GM04503 (cell line): ENCODE results near the gene DDO.
"Not testable (repeated sequence)": the region's sequence is repeated elsewhere in the genome, so short reads cannot be mapped to it uniquely, and the experiment has no call there.

Source experiments
- DNase-seq: peaks from one replicate; pipeline ENCODE4 v3.0.0-alpha.2; 2012; ENCODE audit warnings: low read depth

The DDO gene, protein sequence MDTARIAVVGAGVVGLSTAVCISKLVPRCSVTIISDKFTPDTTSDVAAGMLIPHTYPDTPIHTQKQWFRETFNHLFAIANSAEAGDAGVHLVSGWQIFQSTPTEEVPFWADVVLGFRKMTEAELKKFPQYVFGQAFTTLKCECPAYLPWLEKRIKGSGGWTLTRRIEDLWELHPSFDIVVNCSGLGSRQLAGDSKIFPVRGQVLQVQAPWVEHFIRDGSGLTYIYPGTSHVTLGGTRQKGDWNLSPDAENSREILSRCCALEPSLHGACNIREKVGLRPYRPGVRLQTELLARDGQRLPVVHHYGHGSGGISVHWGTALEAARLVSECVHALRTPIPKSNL

DNA sequence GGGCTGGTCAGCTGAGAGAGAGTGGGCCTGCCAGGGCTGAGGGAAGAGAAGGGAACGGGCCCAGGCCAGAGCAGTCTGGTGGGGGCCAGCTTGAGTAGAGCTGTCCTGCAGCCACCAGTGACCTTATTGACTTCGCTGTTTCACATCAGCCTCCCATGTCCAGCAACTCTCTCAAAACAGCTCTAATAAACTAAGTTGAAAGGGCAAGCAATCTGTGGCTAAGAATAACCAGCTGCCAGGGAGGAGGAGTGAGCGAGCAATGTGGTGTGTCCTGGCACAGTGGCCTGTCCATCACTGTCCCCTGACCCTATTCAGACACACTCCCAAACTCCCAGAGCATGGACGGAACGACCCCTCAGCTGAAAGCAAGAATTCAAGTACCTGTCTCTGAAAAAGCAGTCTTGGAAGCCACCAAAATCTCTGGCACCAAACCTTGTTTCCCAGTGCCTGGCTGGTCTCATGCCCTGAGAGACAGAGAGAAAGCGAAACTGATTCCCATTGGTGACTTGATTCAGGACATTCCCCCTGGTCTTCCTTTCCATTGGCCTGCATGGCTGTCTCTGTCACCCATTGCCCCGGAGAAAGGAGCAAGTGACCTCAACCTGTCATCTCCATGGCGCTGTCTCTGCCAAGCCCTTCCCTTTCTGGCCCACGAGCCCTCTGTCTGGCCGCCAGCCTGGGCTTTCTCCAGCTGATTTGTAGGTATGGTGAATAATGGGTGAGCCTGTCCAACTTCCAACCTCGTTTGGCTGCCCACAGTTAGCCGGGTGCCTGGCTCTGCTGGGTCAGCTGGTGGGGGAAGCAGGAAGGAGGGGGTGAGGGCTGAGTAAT lies at the start of gene DDO:
Gene DDO, minus strand, starts transcription at position 490 of the 831 bp plus-strand sequence. CDS start 2,113 bp downstream, outside the sequence.
- peak; percentile 19 for DNase-seq

GRCh38 chr6:110462884-110463481 lies 47.6 kb upstream of the DDO start:
- DNase-seq = no peak

DNA sequence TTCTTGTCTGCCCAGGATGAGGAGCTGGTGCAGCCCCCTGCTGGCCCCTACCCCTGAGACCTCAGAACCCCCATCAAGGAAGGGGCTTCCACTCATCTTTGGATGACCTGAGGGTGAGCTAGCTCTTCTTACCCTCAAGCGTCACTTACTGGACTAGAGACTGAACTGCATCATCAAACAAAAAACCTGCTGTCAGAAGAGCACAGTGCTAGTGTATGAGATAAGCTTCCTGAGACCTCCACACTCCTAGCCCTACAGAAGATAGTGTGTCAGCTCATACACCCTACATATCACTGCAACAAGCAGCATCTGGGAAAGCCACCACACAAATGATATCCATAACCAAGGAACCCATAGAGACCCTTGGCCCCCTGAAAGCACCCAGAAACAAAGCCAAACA lies 46.0 kb upstream of the DDO start:
- DNase-seq = no peak

DNA sequence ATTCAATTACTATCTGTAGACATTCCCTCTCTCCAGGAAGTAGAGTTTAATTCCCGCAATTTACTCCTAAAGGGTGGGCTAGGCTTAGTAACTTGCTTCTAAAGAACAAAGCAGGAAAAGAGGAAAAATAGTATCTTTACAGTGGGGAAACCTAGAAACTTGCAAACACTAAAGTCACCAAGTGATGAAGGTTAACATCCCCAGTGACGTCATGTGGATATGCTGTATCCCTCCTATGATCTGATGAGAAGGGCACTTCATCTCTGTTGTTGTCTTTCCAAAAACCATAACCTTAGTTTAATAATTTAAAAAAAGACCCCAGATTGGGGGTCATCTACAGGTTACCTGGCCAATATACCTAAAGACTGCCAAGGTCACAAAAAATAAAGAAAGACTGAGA lies 43.8 kb upstream of the DDO start:
- no peak for DNase-seq

- no peak for DNase-seq
Observed at GRCh38 chr6:110458476-110458875, 43.1 kb upstream of the DDO start.

DNA sequence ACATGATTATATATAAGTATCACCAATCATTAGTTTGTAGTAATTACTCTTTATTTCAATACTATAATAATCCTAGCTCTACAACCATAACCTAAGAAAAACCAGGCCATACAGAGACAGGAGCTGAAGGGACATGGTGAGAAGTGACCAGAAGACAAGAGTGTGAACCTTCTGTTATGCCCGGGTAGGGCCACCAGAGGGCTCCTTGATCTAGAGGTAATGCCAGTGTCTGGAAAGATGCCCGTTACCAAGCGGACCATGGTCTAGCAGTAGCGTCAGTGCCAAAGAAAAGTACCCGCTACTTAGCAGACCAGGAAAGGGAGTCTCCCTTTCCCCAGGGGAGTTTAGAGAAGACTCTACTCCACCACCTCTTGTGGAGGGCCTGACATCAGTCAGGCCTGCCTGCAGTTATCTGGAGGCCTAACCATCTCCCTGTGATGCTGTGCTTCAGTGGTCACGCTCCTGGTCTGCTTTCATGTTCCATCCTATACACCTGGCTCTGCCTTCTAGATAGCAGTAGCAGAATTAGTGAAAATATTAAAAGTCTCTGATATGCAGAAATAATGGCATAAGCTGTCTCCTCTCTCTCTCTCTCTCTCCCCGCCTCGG lies 42.3 kb upstream of the DDO start:
- DNase-seq = not testable (repeated sequence)

- DNase-seq = no peak
Observed at GRCh38 chr6:110456694-110457093, 41.3 kb upstream of the DDO start.

DNA sequence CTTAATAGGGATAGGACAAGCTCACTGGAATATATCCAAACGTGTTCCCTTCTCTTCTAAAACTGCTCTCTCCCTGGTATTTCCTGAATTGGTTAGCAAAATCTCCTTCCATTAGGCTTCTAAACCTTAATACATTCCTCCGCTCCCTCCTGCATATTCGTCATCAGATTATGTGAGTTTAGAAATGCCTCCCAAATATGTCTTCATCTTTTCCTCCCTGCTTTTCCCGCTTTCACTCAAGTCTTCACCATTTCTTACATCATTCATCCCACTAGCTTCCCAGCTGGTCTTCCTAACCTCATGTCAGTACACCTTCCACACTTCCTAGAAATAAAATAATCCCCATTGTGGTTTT lies 34.1 kb upstream of the DDO start:
- no peak for DNase-seq

- DNase-seq = no peak
Observed at GRCh38 chr6:110448846-110449540, 33.6 kb upstream of the DDO start.

DNA sequence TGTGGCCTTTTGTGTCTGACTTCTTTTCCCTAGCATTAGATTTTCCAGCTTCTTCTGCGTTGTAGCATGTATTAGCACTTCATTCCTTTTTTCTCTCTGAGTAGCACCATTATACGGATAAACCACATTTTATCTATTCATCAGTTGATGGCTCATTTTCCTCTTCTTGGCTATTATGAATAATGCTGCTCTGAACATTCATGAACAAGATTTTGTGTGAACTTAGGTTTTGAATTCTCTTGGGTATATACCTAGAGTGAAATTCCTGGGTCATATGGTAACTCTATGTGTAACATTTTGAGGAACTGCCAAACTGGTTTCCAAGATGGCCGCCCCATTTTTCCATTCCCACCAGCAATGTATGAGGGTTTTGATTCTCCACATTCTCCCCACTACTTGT lies 32.4 kb upstream of the DDO start:
- DNase-seq = no peak

DNA sequence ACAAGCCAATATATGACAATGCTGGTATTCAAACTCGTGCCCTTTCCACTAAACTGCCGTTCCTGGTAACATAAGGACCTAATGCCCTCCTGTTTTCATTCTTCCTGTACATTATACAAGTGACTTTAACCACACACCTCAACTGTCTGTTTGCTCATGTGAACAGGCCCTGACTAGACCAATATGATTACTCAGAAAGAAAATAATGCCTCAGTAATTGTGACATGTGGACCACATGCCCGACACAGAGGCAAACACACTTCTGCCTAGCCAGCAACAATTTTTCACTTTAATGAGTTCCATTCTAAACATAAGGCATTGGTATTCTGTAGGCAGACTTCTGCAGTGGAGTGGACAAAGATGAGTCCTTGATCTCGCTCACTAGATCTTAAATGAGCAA lies 31.0 kb upstream of the DDO start:
- DNase-seq = no peak

DNA sequence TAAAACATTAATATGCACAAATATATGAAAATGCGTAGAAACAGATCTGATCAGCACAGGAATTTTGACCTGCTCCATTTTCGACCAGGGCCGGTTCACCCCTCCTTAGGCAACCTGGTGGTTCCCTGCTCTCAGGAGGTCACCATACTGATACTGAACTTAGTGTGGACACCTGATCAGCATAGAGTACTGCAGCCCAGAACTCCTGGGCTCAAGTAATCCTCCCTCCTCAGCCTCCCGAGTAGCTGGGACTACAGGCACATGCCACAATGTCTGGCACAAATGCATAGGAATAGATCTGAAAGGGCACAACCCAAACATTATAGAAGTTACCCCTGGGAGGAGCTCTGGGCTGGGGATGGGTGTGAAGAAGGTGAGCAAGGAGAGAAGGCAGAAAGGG lies 24.7 kb upstream of the DDO start:
- no peak for DNase-seq

DNA sequence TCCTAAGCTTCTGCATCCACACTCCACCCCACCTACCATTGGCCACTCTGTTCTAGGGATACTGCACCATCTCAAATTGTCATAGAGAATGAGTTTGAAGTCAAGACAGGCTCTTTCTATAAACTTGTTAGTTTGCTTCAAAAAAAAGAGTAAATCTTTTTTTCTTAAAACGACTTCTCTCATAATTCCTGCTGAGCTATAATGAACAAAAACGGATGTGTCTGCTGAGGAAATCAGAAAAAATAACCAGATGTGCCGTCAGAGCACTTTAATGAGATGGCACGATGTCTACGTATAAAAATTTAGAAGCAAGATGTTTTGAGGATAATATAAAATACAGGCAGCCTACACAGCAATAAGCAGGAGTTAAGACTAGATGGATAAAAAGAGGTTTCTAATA lies 24.0 kb upstream of the DDO start:
- no peak for DNase-seq

- no peak for DNase-seq
Observed at GRCh38 chr6:110434961-110435602, 19.7 kb upstream of the DDO start.

DNA sequence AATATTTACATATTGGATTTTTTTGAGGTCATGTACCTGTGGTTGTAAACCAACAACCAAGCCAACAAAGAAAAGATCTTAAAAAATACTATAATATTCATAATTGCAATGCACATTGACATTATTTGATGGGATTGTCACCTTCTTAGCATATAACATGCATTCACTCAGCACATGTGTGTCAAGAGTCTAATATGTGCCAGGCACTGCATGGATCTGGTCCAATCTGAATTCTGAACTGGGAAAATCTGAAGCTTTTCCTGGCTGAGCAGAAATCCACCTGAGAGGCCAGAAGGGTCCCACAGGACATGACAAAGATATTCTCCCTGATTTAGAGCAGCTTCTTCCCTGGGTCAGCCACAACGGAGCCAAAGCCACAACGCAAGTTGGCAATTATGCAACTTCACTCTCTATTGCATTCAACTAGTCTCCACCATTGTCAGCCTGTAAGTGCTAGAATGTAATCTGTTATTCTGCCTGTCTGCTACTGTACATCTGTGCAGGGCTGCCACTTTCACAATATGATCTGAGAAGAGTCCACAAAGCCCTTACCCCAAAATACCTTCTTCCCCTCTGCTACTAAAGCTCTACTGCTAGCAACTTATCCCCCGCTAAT lies 17.0 kb upstream of the DDO start:
- no peak for DNase-seq

- no peak for DNase-seq
Observed at GRCh38 chr6:110430741-110431140, 15.4 kb upstream of the DDO start.

DNA sequence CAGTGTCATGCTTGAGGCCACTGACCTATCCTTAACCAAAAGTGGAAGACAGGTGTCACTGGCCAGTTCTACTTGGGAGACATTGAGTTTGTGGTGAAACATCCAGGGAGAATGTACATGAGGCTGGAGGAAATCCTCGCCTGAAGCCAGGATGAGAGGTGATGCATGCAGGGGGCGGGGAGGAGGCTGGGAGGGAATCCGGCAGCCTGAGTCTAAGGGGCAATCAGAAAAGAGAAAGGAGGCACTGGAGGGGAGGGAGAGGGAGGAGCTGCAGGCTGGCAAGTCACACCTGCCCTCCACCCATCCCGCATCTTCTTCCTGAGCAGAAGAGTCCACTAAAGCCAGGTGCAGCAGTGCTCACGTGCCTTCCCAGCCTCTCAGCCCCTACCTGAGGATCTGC lies 14.9 kb upstream of the DDO start:
- no peak for DNase-seq

- DNase-seq = no peak
Observed at GRCh38 chr6:110428153-110428552, 12.8 kb upstream of the DDO start.

DNA sequence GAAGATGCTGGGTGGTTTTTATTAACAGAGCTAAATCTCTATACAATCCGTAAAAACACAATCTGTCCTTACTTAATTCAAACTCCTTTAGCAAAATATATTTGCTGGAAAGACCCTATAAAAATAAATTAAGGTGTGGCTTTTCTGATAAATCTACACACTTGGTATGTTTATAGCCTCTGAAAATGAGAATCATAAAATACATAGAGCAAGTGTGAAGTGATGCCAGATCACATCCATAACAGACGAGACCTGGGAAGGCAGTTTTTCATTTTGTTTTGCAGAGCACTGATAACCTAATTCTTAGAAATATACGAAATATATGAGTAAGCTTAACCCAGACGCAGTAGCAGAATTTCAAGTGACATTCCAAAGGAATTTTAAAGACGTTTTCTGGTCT lies 10.4 kb upstream of the DDO start:
- no peak for DNase-seq

DNA sequence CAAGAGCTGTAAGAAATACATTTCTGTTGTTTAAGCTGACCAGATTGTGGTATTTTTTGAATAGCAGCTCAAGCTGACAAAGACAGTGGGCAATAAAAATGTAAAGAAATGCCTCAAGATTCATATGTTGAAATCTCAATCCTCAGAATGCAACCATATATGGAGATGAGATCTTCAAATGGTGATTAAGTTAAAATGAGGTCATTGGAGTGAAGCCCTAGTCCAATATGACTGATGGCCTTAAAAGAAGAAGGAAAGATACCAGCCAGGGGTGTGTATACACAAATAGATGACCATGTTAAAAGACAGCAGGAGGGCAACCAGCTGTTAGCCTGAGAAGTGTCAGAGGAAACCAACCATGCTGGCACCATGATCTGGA lies 7.1 kb upstream of the DDO start:
- no peak for DNase-seq

GRCh38 chr6:110421749-110422443 lies 6.5 kb upstream of the DDO start:
- no peak for DNase-seq
